ENCODE results near the gene HSPB1. TPM values are rescaled to one million over a fixed set of nuclear protein-coding genes. Genes with fewer than 3 reads are reported as not detected.
"Not testable (repeated sequence)": the region's sequence is repeated elsewhere in the genome, so short reads cannot be mapped to it uniquely, and the experiment has no call there.

The HSPB1 gene
- total RNA-seq, 4 donors from 2014 or later = 178 to 353 (median 267) TPM

DNA sequence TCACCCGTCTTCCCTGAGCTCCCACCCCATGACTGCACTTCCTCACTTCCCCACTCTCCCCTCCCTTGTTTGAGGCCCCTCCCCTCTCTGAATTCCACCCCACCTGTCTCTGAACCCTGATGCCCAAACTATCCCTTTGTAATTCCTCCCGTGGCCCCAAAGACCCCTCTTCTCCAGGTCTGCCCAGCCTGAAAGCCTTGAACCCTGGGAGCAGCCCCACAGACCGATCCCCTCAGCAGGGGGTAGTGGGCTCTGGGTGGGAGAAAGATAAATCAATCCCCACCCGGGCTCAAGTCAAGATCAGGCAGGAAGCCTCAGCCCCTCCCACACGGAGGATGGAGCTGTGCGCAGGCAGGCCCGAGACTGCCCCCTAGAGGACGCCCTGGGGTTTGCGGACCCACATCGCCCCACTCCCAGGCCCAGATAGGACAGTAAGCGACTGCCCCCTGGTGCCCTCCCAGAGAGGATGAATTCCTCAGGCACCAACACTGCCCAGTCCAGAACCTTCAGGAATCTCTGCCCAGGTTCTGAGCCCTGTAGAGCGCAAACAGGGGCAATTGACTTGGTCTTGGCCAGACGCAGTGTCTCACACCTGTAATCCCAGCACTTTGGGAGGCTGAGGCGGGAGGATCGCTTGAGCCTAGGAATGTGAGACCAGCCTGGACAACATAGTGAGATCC lies 11.7 kb downstream of the HSPB1 start:
- TF ChIP-seq, protein P1, sequence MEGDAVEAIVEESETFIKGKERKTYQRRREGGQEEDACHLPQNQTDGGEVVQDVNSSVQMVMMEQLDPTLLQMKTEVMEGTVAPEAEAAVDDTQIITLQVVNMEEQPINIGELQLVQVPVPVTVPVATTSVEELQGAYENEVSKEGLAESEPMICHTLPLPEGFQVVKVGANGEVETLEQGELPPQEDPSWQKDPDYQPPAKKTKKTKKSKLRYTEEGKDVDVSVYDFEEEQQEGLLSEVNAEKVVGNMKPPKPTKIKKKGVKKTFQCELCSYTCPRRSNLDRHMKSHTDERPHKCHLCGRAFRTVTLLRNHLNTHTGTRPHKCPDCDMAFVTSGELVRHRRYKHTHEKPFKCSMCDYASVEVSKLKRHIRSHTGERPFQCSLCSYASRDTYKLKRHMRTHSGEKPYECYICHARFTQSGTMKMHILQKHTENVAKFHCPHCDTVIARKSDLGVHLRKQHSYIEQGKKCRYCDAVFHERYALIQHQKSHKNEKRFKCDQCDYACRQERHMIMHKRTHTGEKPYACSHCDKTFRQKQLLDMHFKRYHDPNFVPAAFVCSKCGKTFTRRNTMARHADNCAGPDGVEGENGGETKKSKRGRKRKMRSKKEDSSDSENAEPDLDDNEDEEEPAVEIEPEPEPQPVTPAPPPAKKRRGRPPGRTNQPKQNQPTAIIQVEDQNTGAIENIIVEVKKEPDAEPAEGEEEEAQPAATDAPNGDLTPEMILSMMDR (IDR thresholded peaks at IDR 0.05) = peak in 2 of 3 donors; percentile 100
- ATAC-seq (ENCODE audit: low FRiP score) (peak; percentile 78), DNase-seq (ENCODE audit: low spot score) (peak; percentile 97)

GRCh38 chr7:76314740-76315139 lies 12.3 kb downstream of the HSPB1 start:
- DNase-seq (ENCODE audit: low spot score); ATAC-seq (ENCODE audit: low FRiP score): not testable (repeated sequence)

DNA sequence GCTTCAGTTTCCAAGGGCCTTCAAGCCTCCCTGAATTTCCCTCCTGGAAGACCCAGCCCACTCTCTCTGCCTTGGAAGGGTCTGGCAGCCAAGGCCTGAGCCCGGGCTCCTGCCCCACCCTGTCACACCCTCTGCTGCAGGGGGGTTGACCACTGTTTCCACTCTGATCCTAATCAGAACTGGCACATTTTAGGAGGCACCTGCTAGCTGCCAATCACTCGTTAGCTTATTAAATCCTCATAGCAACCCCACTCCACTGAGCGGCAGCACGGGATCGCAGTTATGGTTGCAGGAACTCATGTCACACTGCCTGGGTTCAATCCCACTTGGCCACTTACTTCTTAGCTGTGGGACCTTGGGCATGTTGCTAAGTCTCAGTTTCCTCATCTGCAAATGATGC lies 12.9 kb downstream of the HSPB1 start:
- TF ChIP-seq, protein P1 (IDR thresholded peaks at IDR 0.05) = no peak
- ATAC-seq (ENCODE audit: low FRiP score) = no peak
- no peak for DNase-seq (ENCODE audit: low spot score)

DNA sequence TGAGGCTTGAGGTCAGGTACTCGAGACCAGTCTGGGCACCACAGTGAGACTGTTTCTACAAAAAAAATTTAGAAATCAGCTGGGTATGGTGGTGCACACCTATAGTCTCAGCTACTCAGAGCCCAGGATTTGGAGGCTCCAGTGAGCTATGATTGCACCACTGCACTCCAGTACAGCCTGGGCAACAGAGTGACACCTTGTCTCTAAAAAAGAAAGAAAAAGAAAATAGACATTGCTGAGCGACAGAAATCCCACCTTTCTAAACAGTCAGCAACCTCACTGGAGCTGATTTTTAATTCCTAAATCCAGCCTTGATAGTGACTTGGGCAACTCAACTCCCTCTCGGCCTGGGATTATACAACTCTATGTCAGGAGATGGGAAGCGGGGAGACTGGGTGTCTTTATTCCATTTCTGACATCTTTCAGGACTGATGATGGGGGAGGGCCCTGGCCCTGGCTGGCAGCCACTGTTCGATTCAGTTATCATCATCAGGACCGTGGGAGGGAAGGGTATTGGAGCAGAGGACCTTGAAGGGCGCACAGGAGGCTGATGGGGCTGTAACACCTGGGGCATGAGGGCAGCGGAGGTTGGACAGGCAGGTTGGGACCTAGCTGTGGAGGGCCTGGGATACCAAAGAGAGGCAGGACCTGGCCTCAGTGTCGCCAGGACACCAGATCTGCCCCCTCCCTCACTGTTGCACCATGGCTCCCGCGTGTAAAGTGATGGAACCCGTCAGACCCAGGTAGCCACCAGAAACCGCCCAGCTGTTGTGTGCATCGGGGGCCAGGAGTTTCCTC lies 14.7 kb downstream of the HSPB1 start:
- no peak for DNase-seq (ENCODE audit: low spot score)
- TF ChIP-seq, protein P1 (IDR thresholded peaks at IDR 0.05) = no peak
- no peak for ATAC-seq (ENCODE audit: low FRiP score)

DNA sequence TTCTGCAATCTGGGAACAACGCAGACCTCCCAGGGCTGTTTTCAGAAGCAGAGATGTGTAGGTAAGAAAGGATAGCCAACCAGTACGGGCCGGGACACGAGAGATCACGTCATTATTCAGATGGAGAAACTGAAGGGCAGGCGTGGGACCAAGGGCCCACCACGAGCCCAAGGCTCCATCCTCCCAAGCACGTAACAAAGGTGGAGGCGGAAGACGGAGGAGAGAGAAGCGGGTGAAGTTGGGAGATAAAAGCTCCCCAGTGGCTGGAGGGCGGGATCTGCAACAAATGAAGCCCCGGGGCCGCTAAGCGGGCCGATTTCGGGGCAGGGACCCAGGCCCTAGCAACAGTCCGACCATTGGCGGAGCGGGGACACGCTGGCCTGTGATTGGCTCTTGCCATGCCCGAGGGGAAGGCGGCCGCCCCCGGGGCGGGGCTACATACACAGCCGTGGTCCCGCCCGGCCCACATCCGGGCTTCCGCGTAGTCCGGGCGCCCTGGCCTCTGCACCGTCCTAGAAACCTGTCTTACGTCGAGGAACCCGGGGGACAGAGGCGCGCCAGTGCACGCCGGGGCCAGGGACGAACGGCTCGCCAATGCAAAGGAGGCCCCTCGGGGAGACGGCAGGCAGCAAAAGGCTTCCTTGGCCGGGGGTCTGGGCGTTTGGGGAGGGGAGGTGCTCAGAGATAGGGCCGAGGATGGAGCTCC lies 15.5 kb downstream of the HSPB1 start:
- TF ChIP-seq, protein P1 (IDR thresholded peaks at IDR 0.05) = no peak
- ATAC-seq (ENCODE audit: low FRiP score) (peak; percentile 96), DNase-seq (ENCODE audit: low spot score) (peak; percentile 85)

GRCh38 chr7:76318488-76319353 lies 16.2 kb downstream of the HSPB1 start:
- TF ChIP-seq, protein P1 (IDR thresholded peaks at IDR 0.05) = no peak
- DNase-seq (ENCODE audit: low spot score) = peak; percentile 44
- ATAC-seq (ENCODE audit: low FRiP score) = peak; percentile 56

Measured in omental fat pad (tissue), 4 donors.